GM18519 (cell line): ENCODE results near the gene EEIG2.

ENCODE experiments used
- ATAC-seq: cut with Tn5 transposase; IDR thresholded peaks from one replicate; pipeline ENCODE4 v1.9.1; 2021; ENCODE audit warnings: mild to moderate bottlenecking, moderate library complexity; ENCODE audit not compliant: unreplicated experiment, low FRiP score

Gene EEIG2

GRCh38 chr1:108574008-108574407 is 14.1 kb downstream of the EEIG2 start:
- no peak for ATAC-seq

DNA sequence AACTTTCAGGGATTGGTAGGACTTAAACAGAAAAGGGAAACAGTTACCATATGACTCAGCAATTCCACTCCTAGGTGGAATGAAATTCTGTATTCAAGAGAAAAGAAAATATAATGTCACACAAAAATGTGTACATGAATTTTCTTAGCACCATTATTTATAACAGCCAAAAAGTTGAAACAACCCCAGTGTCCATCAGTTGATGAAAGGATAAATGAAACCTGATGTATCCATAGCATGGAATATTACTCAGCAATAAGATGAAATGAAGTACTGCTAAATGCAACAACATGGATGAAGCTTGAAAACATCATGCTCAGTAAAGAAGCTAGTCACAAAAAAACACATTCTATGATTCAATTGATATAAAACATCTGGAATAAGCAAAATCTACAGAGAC is 15.5 kb downstream of the EEIG2 start:
- no peak for ATAC-seq

GRCh38 chr1:108583757-108584427 is 24.0 kb downstream of the EEIG2 start:
- ATAC-seq: no peak

DNA sequence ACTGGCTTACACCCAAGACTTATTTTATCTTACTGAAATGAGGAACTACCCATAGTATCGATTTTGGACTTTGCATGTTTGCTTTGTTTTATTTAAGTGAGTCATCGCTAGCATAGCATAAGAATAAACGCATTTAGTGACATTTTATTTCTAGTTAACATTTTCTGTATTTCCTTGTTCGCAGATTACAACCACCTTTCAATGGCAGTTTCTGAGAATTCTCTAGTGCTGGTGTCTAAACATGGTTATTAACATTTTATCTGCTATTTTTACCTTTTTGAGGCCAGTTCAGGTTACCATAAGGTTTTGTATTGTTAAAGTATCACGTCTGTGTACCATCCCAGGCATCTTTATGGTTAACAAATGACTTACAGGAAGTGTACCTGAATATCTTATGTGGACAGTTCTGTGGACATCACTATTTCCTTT is 24.5 kb downstream of the EEIG2 start:
- peak; percentile 63 for ATAC-seq

- ATAC-seq: no peak
Measured at GRCh38 chr1:108585313-108585712, 25.4 kb downstream of the EEIG2 start.

- ATAC-seq: no peak
Measured at GRCh38 chr1:108590441-108590840, 30.5 kb downstream of the EEIG2 start.

- ATAC-seq: no peak
Measured at GRCh38 chr1:108590957-108591356, 31.1 kb downstream of the EEIG2 start.

GRCh38 chr1:108591466-108591865 is 31.6 kb downstream of the EEIG2 start:
- no peak for ATAC-seq

GRCh38 chr1:108592030-108592759 is 32.3 kb downstream of the EEIG2 start:
- no peak for ATAC-seq

DNA sequence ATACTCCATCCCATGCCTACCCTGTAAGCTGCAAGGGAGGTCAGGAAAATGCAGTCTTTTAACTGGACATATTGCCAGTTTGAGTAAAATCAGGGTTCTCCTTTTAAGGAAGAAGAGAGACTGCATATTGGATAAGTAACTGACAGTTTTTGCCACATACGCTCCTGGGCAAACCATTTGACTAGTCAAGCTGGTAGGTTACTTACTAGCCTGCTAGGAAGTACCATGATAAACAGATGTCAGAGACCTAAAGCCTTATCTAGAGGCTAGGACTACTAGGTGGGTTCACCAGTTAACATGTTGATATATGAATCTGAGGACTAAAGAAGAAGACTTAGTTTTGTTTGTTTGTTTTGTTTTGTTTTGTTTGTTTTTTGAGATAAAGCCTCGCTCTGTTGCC is 33.5 kb downstream of the EEIG2 start:
- ATAC-seq: no peak

DNA sequence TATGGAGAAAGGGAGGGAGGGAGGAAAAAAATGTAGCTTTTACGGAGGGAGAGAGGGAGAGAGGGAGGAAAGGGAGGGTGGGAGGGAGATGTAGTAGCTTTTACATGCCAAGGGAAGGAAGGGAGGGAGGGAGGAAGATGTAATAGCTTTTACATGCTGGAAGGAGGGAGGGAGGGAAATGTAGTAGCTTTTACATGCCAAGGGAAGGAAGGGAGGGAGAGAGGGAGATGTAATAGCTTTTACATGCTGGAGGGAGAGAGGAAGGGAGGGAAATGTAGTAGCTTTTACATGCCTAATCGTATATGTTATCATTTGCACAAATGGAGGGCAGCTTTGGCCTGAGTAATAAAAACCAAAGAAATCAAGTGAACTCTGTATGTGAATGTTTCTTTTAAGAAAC is 35.6 kb downstream of the EEIG2 start:
- no peak for ATAC-seq

- ATAC-seq: no peak
Measured at GRCh38 chr1:108597041-108597440, 37.1 kb downstream of the EEIG2 start.

- ATAC-seq: no peak
Measured at GRCh38 chr1:108598340-108598739, 38.4 kb downstream of the EEIG2 start.

- ATAC-seq: no peak
Measured at GRCh38 chr1:108600504-108600903, 40.6 kb downstream of the EEIG2 start.

- no peak for ATAC-seq
Measured at GRCh38 chr1:108601708-108602410, 42.0 kb downstream of the EEIG2 start.

DNA sequence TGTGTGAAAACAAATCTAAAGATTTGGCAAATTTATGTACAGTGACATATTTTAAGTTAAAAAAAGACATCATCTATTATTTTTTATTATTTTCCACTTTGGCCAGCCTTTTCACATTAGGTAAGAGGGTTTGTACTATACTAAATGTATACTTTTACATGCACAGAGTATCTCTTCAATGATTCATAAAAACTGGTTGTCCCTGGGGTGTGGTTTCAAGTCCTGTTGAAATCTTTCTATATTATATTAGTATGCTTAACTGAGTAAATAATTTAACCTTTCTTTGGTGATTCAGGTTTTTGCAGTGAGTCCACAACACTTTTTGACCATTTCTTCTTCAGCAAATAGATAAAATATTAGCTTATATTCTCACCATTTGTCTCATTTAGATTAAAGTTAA is 45.7 kb downstream of the EEIG2 start:
- no peak for ATAC-seq

DNA sequence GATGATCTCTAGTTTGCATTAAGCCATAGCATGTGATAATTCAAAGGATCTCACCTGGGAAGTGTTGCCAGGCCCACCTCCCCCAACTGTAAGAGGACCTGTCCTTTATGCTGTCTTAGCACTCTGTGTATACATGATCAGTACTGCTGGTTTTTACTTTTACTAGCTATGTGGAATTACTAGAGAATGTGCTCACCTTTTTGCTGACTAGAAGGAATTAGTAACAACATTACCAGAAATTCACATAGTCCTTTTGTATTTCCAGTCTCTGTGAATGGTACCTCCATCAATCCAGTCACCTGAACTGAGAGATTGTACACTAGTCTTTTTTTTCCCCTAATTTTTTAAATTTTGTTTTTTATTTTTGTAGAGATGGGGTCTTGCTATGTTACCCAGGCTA is 46.6 kb downstream of the EEIG2 start:
- ATAC-seq: no peak

- ATAC-seq: no peak
Measured at GRCh38 chr1:108609483-108610049, 49.7 kb downstream of the EEIG2 start.
